ENCODE measurements around the gene AKT1.

AKT1 gene

GRCh38 chr14:104771374-104771773 is 24.2 kb downstream of the AKT1 start:
- DNase-seq = no peak

- DNase-seq = no peak
Observed at GRCh38 chr14:104770851-104771272, 24.7 kb downstream of the AKT1 start.

- no peak for DNase-seq
Observed at GRCh38 chr14:104770072-104770579, 25.4 kb downstream of the AKT1 start.

- no peak for DNase-seq
Observed at GRCh38 chr14:104769324-104770071, 26.1 kb downstream of the AKT1 start.

DNA sequence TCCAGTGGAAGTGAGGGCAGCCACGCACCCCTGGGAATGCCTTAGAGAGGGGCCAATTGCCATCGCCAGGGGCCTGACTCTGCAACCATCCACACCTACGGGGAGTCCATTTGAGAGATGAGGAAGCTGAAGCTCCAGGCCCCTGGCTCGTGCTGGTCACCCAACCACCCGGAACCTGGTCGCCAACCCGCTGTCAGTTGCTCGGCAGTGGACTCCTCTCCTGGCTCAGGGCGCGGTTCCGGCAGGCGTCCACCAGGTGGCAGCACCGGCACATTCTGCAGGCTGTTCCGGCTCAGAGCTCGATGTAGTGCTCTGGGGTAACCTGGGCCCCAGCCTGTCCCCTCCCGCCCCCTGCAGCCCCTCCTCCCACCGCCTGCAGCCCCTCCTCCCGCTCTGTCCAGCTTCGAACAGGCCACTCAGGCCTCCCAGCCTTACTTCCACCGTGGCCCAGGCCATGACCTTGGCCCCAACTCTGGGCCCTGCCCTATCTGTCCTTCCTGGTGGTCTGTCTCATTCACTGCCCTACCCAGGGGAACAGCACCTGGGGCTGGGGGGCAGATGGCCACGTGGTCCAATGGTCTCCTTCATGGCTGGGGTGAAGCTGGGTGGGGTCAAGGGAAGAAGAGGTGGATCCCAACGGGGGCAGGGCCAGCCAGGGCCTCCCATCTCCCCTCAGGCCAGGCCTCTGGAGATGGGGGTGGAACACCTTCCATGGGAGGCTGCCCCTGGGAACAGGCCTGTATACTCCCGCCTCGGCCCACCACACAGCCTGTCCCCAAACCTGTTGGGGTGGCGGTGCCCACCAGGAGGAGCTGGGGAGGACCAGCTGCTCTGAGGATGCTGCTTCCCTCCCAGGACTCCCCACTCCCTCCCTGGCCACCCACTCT is 26.9 kb downstream of the AKT1 start:
- DNase-seq = peak; percentile 81

DNA sequence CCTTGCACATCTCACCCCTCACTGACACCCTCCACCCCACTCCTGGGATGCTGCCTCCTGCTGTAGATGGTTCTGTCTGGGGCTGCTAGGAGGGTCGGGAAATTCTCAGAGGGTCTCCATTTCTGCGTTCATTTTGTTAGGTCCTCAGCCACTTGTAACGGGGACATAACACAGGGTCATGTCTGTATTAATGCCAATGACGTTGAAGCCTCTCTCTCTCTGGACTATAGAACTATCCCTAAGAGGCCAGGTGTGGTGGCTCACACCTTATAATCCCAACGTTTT is 28.0 kb downstream of the AKT1 start:
- DNase-seq = no peak

GRCh38 chr14:104766863-104767633 is 28.5 kb downstream of the AKT1 start:
- DNase-seq = no peak

GRCh38 chr14:104766256-104766862 is 29.2 kb downstream of the AKT1 start:
- DNase-seq = no peak

DNA sequence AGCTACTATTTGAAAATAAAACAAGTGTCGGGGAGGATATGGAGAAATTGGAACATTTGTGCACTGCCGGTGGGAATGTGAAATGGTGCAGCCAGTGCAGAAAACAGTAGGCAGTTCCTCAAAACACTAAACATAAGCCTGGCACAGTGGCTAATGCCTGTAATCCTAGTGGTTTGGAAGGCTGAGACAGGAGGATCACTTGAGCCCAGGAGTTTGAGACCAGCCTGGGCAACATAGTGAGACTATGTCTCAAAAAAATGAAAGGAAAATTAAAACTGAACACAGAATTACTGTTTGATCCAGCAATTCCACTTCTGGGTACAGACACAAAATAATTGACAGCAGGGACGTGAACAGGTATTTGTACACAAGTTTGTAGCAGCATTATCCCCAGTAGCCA is 30.0 kb downstream of the AKT1 start:
- no peak for DNase-seq

GRCh38 chr14:104758981-104759969 is 36.3 kb downstream of the AKT1 start:
- DNase-seq = no peak

DNA sequence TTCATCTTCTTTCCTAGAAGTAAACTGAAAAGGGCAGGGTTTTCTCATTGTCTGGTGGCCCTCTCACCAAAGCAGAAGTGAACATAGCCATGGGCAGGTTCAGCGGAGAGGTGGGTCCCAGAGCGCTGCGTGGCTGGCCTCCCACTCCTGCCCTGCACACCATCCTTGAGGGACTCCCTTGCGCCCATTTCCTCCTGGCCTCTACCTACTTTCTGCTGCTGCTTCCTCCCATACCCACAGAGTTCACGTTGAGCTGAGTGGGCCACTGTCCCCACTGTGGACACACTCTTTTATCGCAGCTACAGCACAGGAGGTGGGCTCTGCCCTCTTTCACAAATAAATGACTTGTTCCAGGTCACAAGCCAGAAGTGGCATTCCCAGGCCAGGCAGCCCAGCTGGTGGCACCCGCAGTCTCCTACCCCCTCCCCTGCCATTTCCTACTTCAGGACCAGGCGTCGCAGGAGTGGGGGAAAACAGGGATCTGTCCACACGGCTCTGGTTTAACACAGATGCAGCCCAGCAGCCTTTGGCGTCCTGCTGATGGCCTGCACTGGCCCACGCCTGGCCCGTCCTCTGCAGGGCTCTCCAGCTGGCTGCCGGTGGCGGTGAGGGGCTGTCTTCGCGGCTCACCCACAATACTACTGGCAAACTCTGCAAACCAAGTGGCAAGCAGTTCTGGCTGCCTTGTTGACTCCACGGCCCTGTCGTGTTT is 37.7 kb downstream of the AKT1 start:
- DNase-seq = no peak

DNA sequence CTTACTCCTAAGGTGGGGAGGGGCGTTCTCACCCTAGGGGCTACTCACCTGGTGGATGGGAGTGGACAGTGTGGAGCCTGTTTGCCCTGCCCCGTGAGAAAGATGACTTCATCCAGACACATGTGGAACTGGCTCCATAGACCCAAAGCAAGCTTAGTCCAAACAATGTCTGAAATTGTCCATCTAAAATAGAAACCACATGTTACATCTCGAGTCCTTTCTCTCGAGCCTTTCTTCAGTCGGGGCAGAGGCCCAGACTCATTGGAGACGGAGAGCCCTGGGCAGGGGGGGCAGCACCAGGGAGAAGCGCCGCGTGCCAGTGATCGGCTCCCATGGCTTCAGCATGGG is 38.3 kb downstream of the AKT1 start:
- DNase-seq = no peak

- no peak for DNase-seq
Observed at GRCh38 chr14:104756477-104757237, 38.9 kb downstream of the AKT1 start.

DNA sequence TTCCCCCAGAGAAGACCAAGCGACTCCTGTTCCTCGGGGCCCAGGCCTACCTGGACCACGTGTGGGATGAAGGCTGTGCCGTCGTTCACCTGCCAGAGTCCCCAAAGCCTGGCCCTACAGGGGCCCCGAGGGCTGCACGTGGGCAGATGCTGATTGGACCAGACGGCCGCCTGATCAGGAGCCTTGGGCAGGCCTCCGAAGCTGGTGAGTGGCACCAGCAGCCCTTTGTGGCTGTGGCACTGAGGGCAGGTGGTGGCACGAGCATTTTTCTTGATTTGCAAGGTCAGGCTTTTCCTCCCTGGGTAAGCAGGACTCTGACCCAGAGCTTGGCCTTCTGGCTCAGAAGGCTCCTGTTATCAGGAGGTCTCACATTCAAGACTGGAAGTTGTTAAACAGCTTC is 39.9 kb downstream of the AKT1 start:
- DNase-seq = no peak

- no peak for DNase-seq
Observed at GRCh38 chr14:104754213-104754851, 41.2 kb downstream of the AKT1 start.

DNA sequence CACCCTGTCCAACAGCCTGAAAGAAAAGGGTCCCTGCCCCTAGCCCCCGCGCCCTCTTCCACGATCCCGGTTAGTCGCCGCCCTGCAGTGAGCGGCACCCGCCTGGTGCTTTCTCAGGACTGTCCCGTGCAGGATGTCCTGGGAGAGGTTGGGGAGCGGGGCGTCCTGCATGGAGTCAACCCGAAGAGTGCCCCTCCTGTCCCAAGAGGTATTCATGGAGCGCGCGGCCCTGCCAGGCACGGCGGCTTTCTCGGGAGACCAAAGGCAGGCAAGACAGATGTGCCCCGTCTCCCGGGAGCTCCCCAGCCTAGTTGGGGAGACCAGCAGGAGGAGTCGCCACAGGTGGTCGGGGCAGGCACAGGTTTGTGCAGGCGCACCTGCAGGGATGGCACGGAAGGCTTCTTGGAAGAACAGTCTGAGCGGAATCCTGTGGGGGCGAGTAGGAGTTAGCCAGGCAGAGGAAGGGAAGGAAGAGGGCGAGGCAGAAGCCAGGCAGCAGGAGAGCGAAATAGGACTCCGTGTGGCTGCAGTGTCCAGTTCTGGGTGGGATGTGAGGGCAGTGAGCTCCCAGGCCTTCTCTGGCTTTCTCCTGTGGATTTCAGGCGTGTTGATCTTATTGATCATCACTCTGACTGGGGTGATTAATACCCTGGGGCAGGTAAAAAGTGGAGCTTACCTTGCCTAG is 41.9 kb downstream of the AKT1 start:
- no peak for DNase-seq

GRCh38 chr14:104752735-104753527 is 42.6 kb downstream of the AKT1 start, which contains the start of gene SIVA1:
Gene SIVA1 (plus strand): TSS chr14:104753147. CDS start chr14:104753202, 55 bp downstream.
- DNase-seq = peak; percentile 100

- DNase-seq = no peak
Observed at GRCh38 chr14:104752423-104752734, 43.2 kb downstream of the AKT1 start.
